Spleen (tissue), 11 donors: Measurements from ENCODE around the gene CCDC180. TPM values are rescaled to one million over a fixed set of nuclear protein-coding genes. Genes with fewer than 3 reads are reported as not detected.

Experiments used
- DNase-seq: peaks from one replicate; pipeline ENCODE4 v3.0.0-alpha.2; 2020
- H3K27ac ChIP-seq, 8 donors: fragments of 200-600 bp; sonication (generic) in 7 of 8; 1 replicate in 4 of 8; 2 replicates in 4 of 8; pipeline versions ENCODE4 v1.5.0 to v1.8.0; 2016 to 2021; ENCODE audit warnings: inconsistent platforms in 4 of 8, mild to moderate bottlenecking in 4 of 8, moderate library complexity in 1 of 8
- H3K27me3 ChIP-seq, 7 donors: fragments of 200-600 bp; sonication (generic) in 6 of 7; replicated peaks in 1 of 7; 1 replicate in 4 of 7; 2 replicates in 3 of 7; pipeline versions ENCODE4 v1.5.0 to v1.8.0; 2016 to 2021; ENCODE audit warnings: inconsistent platforms in 3 of 7, mild to moderate bottlenecking in 1 of 7
- H3K36me3 ChIP-seq, 6 donors: fragments of 200-600 bp; sonication (generic) in 5 of 6; 1 replicate in 4 of 6; 2 replicates in 2 of 6; pipeline versions ENCODE4 v1.5.0 to v1.8.0; 2016 to 2021; ENCODE audit warnings: inconsistent platforms in 2 of 6
- H3K4me1 ChIP-seq, 6 donors: fragments of 200-600 bp; sonication (generic) in 5 of 6; 1 replicate in 3 of 6; 2 replicates in 3 of 6; pipeline versions ENCODE4 v1.5.0 to v1.8.0; 2016 to 2021; ENCODE audit warnings: inconsistent platforms in 3 of 6
- H3K4me3 ChIP-seq, 8 donors: fragments of 200-600 bp; sonication (generic) in 7 of 8; 1 replicate in 4 of 8; 2 replicates in 4 of 8; pipeline versions ENCODE4 v1.5.0 to v1.8.0; 2016 to 2021; ENCODE audit warnings: inconsistent platforms in 4 of 8, mild to moderate bottlenecking in 4 of 8, moderate library complexity in 2 of 8
- H3K9me3 ChIP-seq, 8 donors: fragments of 200-600 bp; sonication (generic) in 7 of 8; 1 replicate in 4 of 8; 2 replicates in 4 of 8; pipeline versions ENCODE4 v1.5.0 to v1.8.0; 2016 to 2021; ENCODE audit warnings: inconsistent platforms in 4 of 8
- CTCF ChIP-seq, 11 experiments: fragments of 200-600 bp in 7 of 11; fragments of 450-650 bp in 4 of 11; sonication (generic) in 4 of 11; IDR thresholded peaks in 8 of 11; conservative IDR thresholded peaks in 3 of 11; 1 replicate in 7 of 11; 2 replicates in 4 of 11; pipeline versions ENCODE4 v1.4.0 to v1.8.0; 2016 to 2021; ENCODE audit warnings: antibody characterized with exemption in 11 of 11, inconsistent platforms in 4 of 11, mild to moderate bottlenecking in 1 of 11
- POLR2A ChIP-seq, 3 donors: fragments of 450-650 bp; IDR thresholded peaks; one replicate each; pipeline ENCODE4 v1.5.1; 2017; ENCODE audit warnings: antibody characterized with exemption in 3 of 3, mild to moderate bottlenecking in 1 of 3
- POLR2AphosphoS5 ChIP-seq, 3 donors: sonication (generic); formaldehyde crosslinking; IDR thresholded peaks; one replicate each; pipeline ENCODE4 v1.5.1; 2017; ENCODE audit warnings: antibody characterized with exemption in 3 of 3
- WGBS, 5 donors: extraction: QIAGEN DNeasy Blood & Tissue Kit in 3 of 5; methylation state at CpG; one replicate each; pipeline versions ENCODE4 v1.1.5 to v1.1.7; 2013 to 2018; 5-methylcytosine and 5-hydroxymethylcytosine counted together
- intact Hi-C: fragments of 100-400 bp; cut with DNase I; formaldehyde crosslinking; loops from one replicate; pipeline ENCODE4 v1.15.0; 2023; ENCODE audit warnings: low total_unique reads
- polyA plus RNA-seq, 3 donors: library from polyadenylated mRNA; stranded (reverse); fragments of 200-250 nt; gene quantifications; one replicate each; pipeline ENCODE4 v1.2.1, GENCODE V29; 2013
- total RNA-seq, 7 donors: library from RNA; depleted of rRNA in 3 of 7; stranded (reverse); fragments of >200 nt in 3 of 7; fragmentation: NEBNext Ultra II Directional in 4 of 7; extraction: Animal tissue kit (Norgen Biotek cat#: 25700) in 4 of 7; gene quantifications; one replicate each; pipeline versions ENCODE4 v1.1.0 to v1.2.1, GENCODE V29; 2016 to 2021
- donor health status: healthy with polysubstance abuse.
- donor health status: DM: no; HTN: no; CAD: no; lungs with moderate emphysema.
- donor health status: DM: no; HTN: no; CAD: no.
- donor health status: Bipolar disorder and iron deficiency.
- donor health status: healthy.
- donor health status: DM: no; HTN: no; CAD: no.
- donor health status: DM: yes; HTN: yes; CAD: no.

The CCDC180 gene
- total and polyA plus RNA-seq, 10 donors, result 3.3 to 14.7 (median 7.3) TPM

GRCh38 chr9:97284798-97285197 is 22.7 kb upstream of the CCDC180 start:
- TF ChIP-seq POLR2AphosphoS5 (IDR thresholded peaks at IDR 0.05), result no peak
- TF ChIP-seq CTCF (IDR thresholded peaks at IDR 0.05 in 8 of 11, conservative IDR thresholded peaks at IDR 0.05 in 3 of 11), result no peak
- TF ChIP-seq POLR2A (IDR thresholded peaks at IDR 0.05), result no peak
- no peak for DNase-seq
- Histone ChIP-seq H3K4me1 (no peaks in the 10 kb centered on the region), H3K27me3 (no peaks in the 10 kb centered on the region), H3K4me3 (no peak overlapping the region), H3K27ac (no peak overlapping the region), H3K9me3 (peaks cover 4 to 22% (median 18%) of the 10 kb centered on the region in 8 donors), H3K36me3 (peaks cover 0 to 98% (median 42%) of the 10 kb centered on the region in 6 donors)
- intact Hi-C loops, result no loop called here
- 94 to 98% (median 95%) methylated on average over 2 of the region's 2 CpGs for WGBS, 5 donors

GRCh38 chr9:97292200-97292599 is 15.3 kb upstream of the CCDC180 start:
- WGBS, 5 donors, result 88 to 100% (median 90%) methylated on average over 2 to 3 of the region's 3 CpGs
- no peak for DNase-seq
- peak overlapping the region in 4 of 8 donors; percentile 22 to 72 (median 50) for H3K27ac ChIP-seq
- no peak overlapping the region for H3K4me3 ChIP-seq
- TF ChIP-seq POLR2A (IDR thresholded peaks at IDR 0.05), result no peak
- no peak for TF ChIP-seq POLR2AphosphoS5 (IDR thresholded peaks at IDR 0.05)
- TF ChIP-seq CTCF (IDR thresholded peaks at IDR 0.05 in 8 of 11, conservative IDR thresholded peaks at IDR 0.05 in 3 of 11), result no peak
- H3K4me1 ChIP-seq, result peaks cover 12 to 23% (median 18%) of the 10 kb centered on the region in 6 donors
- intact Hi-C loops, result no loop called here
- peaks cover 0 to 83% (median 30%) of the 10 kb centered on the region in 6 donors for H3K36me3 ChIP-seq
- no peaks in the 10 kb centered on the region for H3K27me3 ChIP-seq
- peaks cover 0 to 4% (median 1%) of the 10 kb centered on the region in 8 donors for H3K9me3 ChIP-seq

- peaks cover 0 to 13% (median 11%) of the 10 kb centered on the region in 8 donors for H3K9me3 ChIP-seq
- H3K4me1 ChIP-seq, result peaks cover 12 to 23% (median 18%) of the 10 kb centered on the region in 6 donors
- DNase-seq, result peak; percentile 77
- no peak overlapping the region for H3K4me3 ChIP-seq
- TF ChIP-seq POLR2A (IDR thresholded peaks at IDR 0.05) (no peak), POLR2AphosphoS5 (IDR thresholded peaks at IDR 0.05) (peak in 2 of 3 donors; percentile 67 to 81), CTCF (IDR thresholded peaks at IDR 0.05 in 8 of 11, conservative IDR thresholded peaks at IDR 0.05 in 3 of 11) (no peak)
- peaks cover 0 to 72% (median 26%) of the 10 kb centered on the region in 6 donors for H3K36me3 ChIP-seq
- intact Hi-C loops, result no loop called here
- 34 to 62% (median 51%) methylated on average over 6 of the region's 6 CpGs for WGBS, 5 donors
- H3K27ac ChIP-seq, result peak overlapping the region in 7 of 8 donors; percentile 34 to 81 (median 71)
- H3K27me3 ChIP-seq, result no peaks in the 10 kb centered on the region
Measured at GRCh38 chr9:97293207-97293721, 14.2 kb upstream of the CCDC180 start.

- Histone ChIP-seq H3K36me3 (peaks cover 0 to 67% (median 21%) of the 10 kb centered on the region in 6 donors), H3K9me3 (peaks cover 0 to 13% (median 11%) of the 10 kb centered on the region in 8 donors), H3K27me3 (no peaks in the 10 kb centered on the region), H3K4me3 (no peak overlapping the region), H3K4me1 (peaks cover 12 to 23% (median 18%) of the 10 kb centered on the region in 6 donors), H3K27ac (peak overlapping the region in 7 of 8 donors; percentile 34 to 81 (median 71))
- no peak for TF ChIP-seq POLR2AphosphoS5 (IDR thresholded peaks at IDR 0.05)
- TF ChIP-seq POLR2A (IDR thresholded peaks at IDR 0.05), result no peak
- TF ChIP-seq CTCF (IDR thresholded peaks at IDR 0.05 in 8 of 11, conservative IDR thresholded peaks at IDR 0.05 in 3 of 11), result no peak
- DNase-seq, result no peak
- 77 to 90% (median 87%) methylated on average over 5 to 6 of the region's 6 CpGs for WGBS, 5 donors
- intact Hi-C loops, result no loop called here
Measured at GRCh38 chr9:97293818-97294217, 13.6 kb upstream of the CCDC180 start.
